SK-N-SH treated with all-trans-retinoic acid at 6 μM for 48 hours (cell line): ENCODE results near the gene CCNY.

Experiments
- CSDC2 ChIP-seq: fragments of 250-450 bp; sonication (Bioruptor Pico); IDR thresholded peaks from 2 replicates; pipeline ENCODE4 v1.5.0; 2020; ENCODE audit warnings: mild to moderate bottlenecking, moderate library complexity
- ZFP30 ChIP-seq: fragments of 450-650 bp; formaldehyde crosslinking; IDR thresholded peaks from 2 replicates; pipeline ENCODE4 v1.5.0; 2022; ENCODE audit warnings: mild to moderate bottlenecking, moderate library complexity
- TF ChIP-seq, protein P1 (sequence below): fragments of 250-450 bp; sonication (Bioruptor Pico); IDR thresholded peaks from 2 replicates; pipeline ENCODE4 v1.5.1; 2020; ENCODE audit warnings: low read depth, mild to moderate bottlenecking, moderate library complexity

DNA sequence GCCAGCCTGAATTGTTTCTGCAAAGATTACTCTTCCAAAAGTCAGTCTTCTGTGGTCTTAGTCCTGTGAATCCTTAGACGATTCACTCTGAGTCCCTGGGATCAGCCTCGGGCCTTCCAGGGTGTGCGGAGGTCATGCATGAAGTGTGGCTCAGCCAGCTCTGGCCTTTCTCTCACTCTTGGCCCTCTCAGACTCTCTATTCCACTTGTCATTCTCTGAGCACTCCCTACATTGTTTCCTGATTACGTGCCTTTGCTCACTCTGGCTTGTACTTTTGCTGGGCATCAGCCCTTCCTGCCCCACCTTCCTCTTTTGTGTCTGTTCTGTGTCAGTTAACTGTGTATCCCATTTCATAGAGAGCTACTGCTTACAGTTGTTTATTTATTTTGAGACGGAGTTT lies 36.0 kb downstream of the CCNY start:
- no peak for TF ChIP-seq CSDC2 (CRISPR knock-in tag)
- TF ChIP-seq, protein P1, sequence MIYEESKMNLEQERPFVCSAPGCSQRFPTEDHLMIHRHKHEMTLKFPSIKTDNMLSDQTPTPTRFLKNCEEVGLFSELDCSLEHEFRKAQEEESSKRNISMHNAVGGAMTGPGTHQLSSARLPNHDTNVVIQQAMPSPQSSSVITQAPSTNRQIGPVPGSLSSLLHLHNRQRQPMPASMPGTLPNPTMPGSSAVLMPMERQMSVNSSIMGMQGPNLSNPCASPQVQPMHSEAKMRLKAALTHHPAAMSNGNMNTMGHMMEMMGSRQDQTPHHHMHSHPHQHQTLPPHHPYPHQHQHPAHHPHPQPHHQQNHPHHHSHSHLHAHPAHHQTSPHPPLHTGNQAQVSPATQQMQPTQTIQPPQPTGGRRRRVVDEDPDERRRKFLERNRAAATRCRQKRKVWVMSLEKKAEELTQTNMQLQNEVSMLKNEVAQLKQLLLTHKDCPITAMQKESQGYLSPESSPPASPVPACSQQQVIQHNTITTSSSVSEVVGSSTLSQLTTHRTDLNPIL, result no peak
- TF ChIP-seq ZFP30 (CRISPR knock-in tag), result no peak
